GM23338 (cell line): ENCODE results near the gene OR6J1.

Experiments
- CREB1 ChIP-seq: fragments of 250-450 bp; sonication (Bioruptor Pico); IDR thresholded peaks from 2 replicates; pipeline ENCODE4 v1.5.0; 2020; ENCODE audit warnings: low read depth, mild to moderate bottlenecking, moderate library complexity
- CTCF ChIP-seq, 2 experiments: fragments of 200-600 bp in 1 of 2; sonication (generic) in 1 of 2; conservative IDR thresholded peaks; 2 replicates each; pipeline versions ENCODE4 v1.5.1 to v1.6.1; 2016 to 2017; ENCODE audit warnings: antibody characterized with exemption in 2 of 2, low read depth in 2 of 2, mild to moderate bottlenecking in 2 of 2, moderate library complexity in 1 of 2
- EZH2 ChIP-seq: fragments of 200-600 bp; sonication (generic); IDR thresholded peaks from one replicate; pipeline ENCODE4 v1.8.0; 2017; ENCODE audit warnings: antibody characterized with exemption, mild to moderate bottlenecking, low read depth; ENCODE audit not compliant: unreplicated experiment
- EZH2phosphoT487 ChIP-seq: fragments of 200-600 bp; sonication (generic); IDR thresholded peaks from one replicate; pipeline ENCODE4 v1.8.1; 2018; ENCODE audit warnings: antibody characterized with exemption; ENCODE audit not compliant: unreplicated experiment
- JUNB ChIP-seq: IDR thresholded peaks from one replicate; pipeline ENCODE4 v1.6.1; 2016; ENCODE audit warnings: antibody characterized with exemption; ENCODE audit not compliant: unreplicated experiment
- NANOG ChIP-seq: IDR thresholded peaks from 2 replicates; pipeline ENCODE4 v1.6.1; 2016; ENCODE audit warnings: antibody characterized with exemption, borderline replicate concordance
- POLR2AphosphoS5 ChIP-seq: IDR thresholded peaks from 2 replicates; pipeline ENCODE4 v1.6.1; 2016; ENCODE audit warnings: antibody characterized with exemption, low read depth
- STAT1 ChIP-seq: IDR thresholded peaks from one replicate; pipeline ENCODE4 v1.6.1; 2016; ENCODE audit warnings: antibody characterized with exemption; ENCODE audit not compliant: unreplicated experiment
- ZNF114 ChIP-seq: fragments of 250-450 bp; sonication (Bioruptor Pico); IDR thresholded peaks from 2 replicates; pipeline ENCODE4 v1.5.0; 2020; ENCODE audit warnings: mild to moderate bottlenecking, moderate library complexity
- TF ChIP-seq, protein P1 (sequence below): IDR thresholded peaks from one replicate; pipeline ENCODE4 v1.6.1; 2018; ENCODE audit warnings: antibody characterized with exemption; ENCODE audit not compliant: unreplicated experiment
- TF ChIP-seq, protein P2 (sequence below): IDR thresholded peaks from 2 replicates; pipeline ENCODE4 v1.6.1; 2016; ENCODE audit warnings: antibody characterized with exemption

GRCh38 chr14:22588526-22589095, 55.5 kb downstream of the OR6J1 start:
- TF ChIP-seq, protein P1, sequence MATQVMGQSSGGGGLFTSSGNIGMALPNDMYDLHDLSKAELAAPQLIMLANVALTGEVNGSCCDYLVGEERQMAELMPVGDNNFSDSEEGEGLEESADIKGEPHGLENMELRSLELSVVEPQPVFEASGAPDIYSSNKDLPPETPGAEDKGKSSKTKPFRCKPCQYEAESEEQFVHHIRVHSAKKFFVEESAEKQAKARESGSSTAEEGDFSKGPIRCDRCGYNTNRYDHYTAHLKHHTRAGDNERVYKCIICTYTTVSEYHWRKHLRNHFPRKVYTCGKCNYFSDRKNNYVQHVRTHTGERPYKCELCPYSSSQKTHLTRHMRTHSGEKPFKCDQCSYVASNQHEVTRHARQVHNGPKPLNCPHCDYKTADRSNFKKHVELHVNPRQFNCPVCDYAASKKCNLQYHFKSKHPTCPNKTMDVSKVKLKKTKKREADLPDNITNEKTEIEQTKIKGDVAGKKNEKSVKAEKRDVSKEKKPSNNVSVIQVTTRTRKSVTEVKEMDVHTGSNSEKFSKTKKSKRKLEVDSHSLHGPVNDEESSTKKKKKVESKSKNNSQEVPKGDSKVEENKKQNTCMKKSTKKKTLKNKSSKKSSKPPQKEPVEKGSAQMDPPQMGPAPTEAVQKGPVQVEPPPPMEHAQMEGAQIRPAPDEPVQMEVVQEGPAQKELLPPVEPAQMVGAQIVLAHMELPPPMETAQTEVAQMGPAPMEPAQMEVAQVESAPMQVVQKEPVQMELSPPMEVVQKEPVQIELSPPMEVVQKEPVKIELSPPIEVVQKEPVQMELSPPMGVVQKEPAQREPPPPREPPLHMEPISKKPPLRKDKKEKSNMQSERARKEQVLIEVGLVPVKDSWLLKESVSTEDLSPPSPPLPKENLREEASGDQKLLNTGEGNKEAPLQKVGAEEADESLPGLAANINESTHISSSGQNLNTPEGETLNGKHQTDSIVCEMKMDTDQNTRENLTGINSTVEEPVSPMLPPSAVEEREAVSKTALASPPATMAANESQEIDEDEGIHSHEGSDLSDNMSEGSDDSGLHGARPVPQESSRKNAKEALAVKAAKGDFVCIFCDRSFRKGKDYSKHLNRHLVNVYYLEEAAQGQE: no peak
- TF ChIP-seq CTCF (conservative IDR thresholded peaks at IDR 0.05; ENCODE audit: low read depth in 2 of 2) (no peak), POLR2AphosphoS5 (no peak), EZH2 (no peak), JUNB (no peak), CREB1 (CRISPR knock-in tag) (no peak), EZH2phosphoT487 (no peak), STAT1 (no peak), ZNF114 (CRISPR knock-in tag) (no peak), NANOG (no peak)
- TF ChIP-seq, protein P2, sequence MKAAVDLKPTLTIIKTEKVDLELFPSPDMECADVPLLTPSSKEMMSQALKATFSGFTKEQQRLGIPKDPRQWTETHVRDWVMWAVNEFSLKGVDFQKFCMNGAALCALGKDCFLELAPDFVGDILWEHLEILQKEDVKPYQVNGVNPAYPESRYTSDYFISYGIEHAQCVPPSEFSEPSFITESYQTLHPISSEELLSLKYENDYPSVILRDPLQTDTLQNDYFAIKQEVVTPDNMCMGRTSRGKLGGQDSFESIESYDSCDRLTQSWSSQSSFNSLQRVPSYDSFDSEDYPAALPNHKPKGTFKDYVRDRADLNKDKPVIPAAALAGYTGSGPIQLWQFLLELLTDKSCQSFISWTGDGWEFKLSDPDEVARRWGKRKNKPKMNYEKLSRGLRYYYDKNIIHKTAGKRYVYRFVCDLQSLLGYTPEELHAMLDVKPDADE: no peak
